HepG2 (cell line): Measurements from ENCODE around the gene APC2. TPM values are rescaled to one million over a fixed set of nuclear protein-coding genes. Genes with fewer than 3 reads are reported as not detected.
A peak's percentile ranks its signal among the peaks of the same experiment; 100 is the strongest.

Experiments used
- ARID2 ChIP-seq: sonication (generic); formaldehyde crosslinking; IDR thresholded peaks from 2 replicates; pipeline ENCODE4 v1.8.1; 2022; ENCODE audit warnings: mild to moderate bottlenecking, missing genetic modification reagents, borderline replicate concordance
- GABPB1 ChIP-seq: IDR thresholded peaks from 2 replicates; pipeline ENCODE4 v1.6.1; 2016; ENCODE audit warnings: mild to moderate bottlenecking, missing genetic modification reagents, moderate library complexity, missing compliant biosample characterization
- HDAC1 ChIP-seq: sonication (generic); formaldehyde crosslinking; IDR thresholded peaks from 2 replicates; pipeline ENCODE4 v1.5.1; 2020; ENCODE audit warnings: mild to moderate bottlenecking, missing genetic modification reagents
- HNRNPH1 ChIP-seq: fragments of 200-400 bp; formaldehyde crosslinking; optimal IDR thresholded peaks from 2 replicates; pipeline ENCODE3; 2017; ENCODE audit warnings: mild to moderate bottlenecking, low read depth, low read length
- HNRNPL ChIP-seq: fragments of 200-400 bp; formaldehyde crosslinking; IDR thresholded peaks from 2 replicates; pipeline ENCODE4 v1.6.1; 2017; ENCODE audit warnings: mild to moderate bottlenecking, low read depth, low read length
- KLF6 ChIP-seq: IDR thresholded peaks from 2 replicates; pipeline ENCODE4 v1.8.0; 2016; ENCODE audit warnings: missing biosample characterization, missing genetic modification reagents
- MTF1 ChIP-seq: sonication (generic); formaldehyde crosslinking; IDR thresholded peaks from 2 replicates; pipeline ENCODE4 v1.5.0; 2020; ENCODE audit warnings: missing genetic modification reagents
- SMARCE1 ChIP-seq: fragments of 450-650 bp; IDR thresholded peaks from 2 replicates; pipeline ENCODE4 v1.6.1; 2017; ENCODE audit warnings: borderline replicate concordance
- SP4 ChIP-seq: sonication (generic); formaldehyde crosslinking; IDR thresholded peaks from 2 replicates; pipeline ENCODE4 v1.8.1; 2023; ENCODE audit warnings: mild to moderate bottlenecking, missing genetic modification reagents
- ZFP62 ChIP-seq: sonication (generic); formaldehyde crosslinking; IDR thresholded peaks from 2 replicates; pipeline ENCODE4 v1.4.0; 2020; ENCODE audit warnings: missing genetic modification reagents
- ZNF292 ChIP-seq: sonication (generic); formaldehyde crosslinking; IDR thresholded peaks from 2 replicates; pipeline ENCODE4 v1.8.1; 2022; ENCODE audit warnings: mild to moderate bottlenecking, low read depth, missing genetic modification reagents, borderline replicate concordance
- ZNF430 ChIP-seq: sonication (generic); formaldehyde crosslinking; IDR thresholded peaks from 2 replicates; pipeline ENCODE4 v1.9.0; 2021; ENCODE audit warnings: mild to moderate bottlenecking, missing genetic modification reagents
- ZNF749 ChIP-seq: sonication (generic); formaldehyde crosslinking; IDR thresholded peaks from 2 replicates; pipeline ENCODE4 v1.8.0; 2022; ENCODE audit warnings: mild to moderate bottlenecking, missing genetic modification reagents, moderate library complexity, borderline replicate concordance
- ZNF775 ChIP-seq: sonication (generic); formaldehyde crosslinking; IDR thresholded peaks from 2 replicates; pipeline ENCODE4 v1.4.0; 2020; ENCODE audit warnings: missing genetic modification reagents, mild to moderate bottlenecking, moderate library complexity, borderline replicate concordance
- ZSCAN25 ChIP-seq: sonication (generic); formaldehyde crosslinking; IDR thresholded peaks from 2 replicates; pipeline ENCODE4 v1.8.0; 2022; ENCODE audit warnings: mild to moderate bottlenecking, missing genetic modification reagents
- polyA plus RNA-seq, 8 experiments: library from polyadenylated mRNA; depleted of rRNA in 3 of 8; stranded (reverse) in 7 of 8; unstranded in 1 of 8; fragments of >200 nt; fragmentation: Illumina TruSeq in 4 of 8; extraction: Trizol in 4 of 8; gene quantifications; 2 replicates each; pipeline versions ENCODE4 v1.2.1 to v1.2.3, GENCODE V29; 2011 to 2016; ENCODE audit warnings: low read depth in 4 of 8, missing spikeins in 1 of 8, mixed read lengths in 1 of 8; ENCODE audit not compliant: insufficient read depth in 1 of 8
- total RNA-seq, 5 experiments: library from RNA; depleted of rRNA; stranded (reverse); fragments of >200 nt; fragmentation: Illumina TruSeq; extraction: Trizol; gene quantifications; 2 replicates each; pipeline ENCODE4 v1.2.3, GENCODE V29; 2016; ENCODE audit warnings: low read depth in 1 of 5
- TF ChIP-seq, protein P1 (sequence below): sonication (generic); formaldehyde crosslinking; IDR thresholded peaks from 2 replicates; pipeline ENCODE4 v1.5.1; 2020; ENCODE audit warnings: mild to moderate bottlenecking, missing genetic modification reagents, moderate library complexity
- TF ChIP-seq, protein P2 (sequence below): sonication (generic); formaldehyde crosslinking; IDR thresholded peaks from 2 replicates; pipeline ENCODE4 v1.8.0; 2022; ENCODE audit warnings: low read depth, missing genetic modification reagents
- TF ChIP-seq, protein P3 (sequence below), 2 experiments: IDR thresholded peaks; 2 replicates each; pipeline ENCODE4 v1.6.1; 2011 to 2012; ENCODE audit warnings: low read length in 2 of 2, borderline replicate concordance in 1 of 2, low read depth in 1 of 2, mild to moderate bottlenecking in 1 of 2, moderate library complexity in 1 of 2
- TF ChIP-seq, protein P4 (sequence below): sonication (generic); formaldehyde crosslinking; IDR thresholded peaks from 2 replicates; pipeline ENCODE4 v1.5.0; 2020; ENCODE audit warnings: missing genetic modification reagents

APC2 gene
- total and polyA plus RNA-seq, 2 of the 13 experiments (the other 11 are each of a cell fraction or from before 2014, with no cell fraction given), result 0.08 to 0.22 TPM

DNA sequence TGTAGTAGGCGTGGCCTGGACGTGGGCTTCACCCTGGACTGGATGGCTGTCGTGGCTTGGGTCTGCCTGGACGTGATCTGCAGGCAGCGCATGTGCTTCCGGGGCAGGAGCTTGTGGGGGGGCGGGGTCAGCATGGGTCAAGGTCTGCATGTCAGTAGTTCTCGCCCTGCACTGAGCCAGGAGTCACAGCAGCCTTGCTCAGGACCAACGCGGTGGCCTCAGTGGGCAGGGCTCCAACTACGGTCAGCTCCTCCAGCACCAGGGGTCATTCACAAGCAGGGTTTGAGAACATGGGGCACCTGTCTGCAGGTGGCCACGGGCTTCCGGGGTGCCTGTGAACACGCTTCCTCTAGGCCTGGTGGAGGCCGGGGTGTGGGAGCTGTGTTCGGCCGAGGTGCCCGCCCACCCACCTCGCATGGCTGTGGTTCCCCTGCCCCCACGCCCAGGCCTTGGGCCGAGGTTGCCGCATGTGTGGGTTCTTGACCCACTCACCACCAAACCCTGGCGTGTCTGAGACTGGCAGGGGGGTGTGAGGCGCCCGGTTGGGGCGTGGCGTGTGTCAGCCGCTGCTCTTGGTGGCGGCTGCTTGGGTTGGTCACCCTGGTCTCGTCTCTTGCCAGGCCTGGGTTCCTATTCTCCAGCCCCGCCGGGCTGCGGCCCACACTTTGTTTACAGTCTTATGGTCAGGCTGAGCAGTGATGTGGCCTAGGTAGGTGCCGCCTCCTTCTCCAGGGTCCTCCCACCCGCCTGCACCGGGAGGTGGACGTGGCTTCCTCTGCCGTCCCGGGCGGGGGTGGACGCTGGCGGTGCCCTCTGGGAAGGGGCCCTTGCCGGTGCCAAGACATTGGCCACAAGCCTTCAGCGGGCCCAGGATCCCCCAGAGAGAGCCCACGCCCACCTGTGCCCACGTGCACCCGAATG, 16.5 kb upstream of the APC2 start (continued):
- TF ChIP-seq ZFP62 (no peak), ZSCAN25 (CRISPR knock-in tag) (no peak), KLF6 (CRISPR knock-in tag) (no peak), MTF1 (CRISPR knock-in tag) (no peak), HNRNPL (0 out of 2 replicates have a peak, but pooled peaks have one; percentile 26), ZNF749 (CRISPR knock-in tag) (no peak), HDAC1 (CRISPR knock-in tag) (no peak), ZNF292 (CRISPR knock-in tag) (no peak), ARID2 (CRISPR knock-in tag) (no peak), SMARCE1 (no peak), HNRNPH1 (no peak), GABPB1 (CRISPR knock-in tag) (peak; percentile 54; the same call in 1 of the 2 replicates), ZNF775 (CRISPR knock-in tag) (no peak), SP4 (CRISPR knock-in tag) (no peak), ZNF430 (CRISPR knock-in tag) (no peak)
- TF ChIP-seq, protein P1, sequence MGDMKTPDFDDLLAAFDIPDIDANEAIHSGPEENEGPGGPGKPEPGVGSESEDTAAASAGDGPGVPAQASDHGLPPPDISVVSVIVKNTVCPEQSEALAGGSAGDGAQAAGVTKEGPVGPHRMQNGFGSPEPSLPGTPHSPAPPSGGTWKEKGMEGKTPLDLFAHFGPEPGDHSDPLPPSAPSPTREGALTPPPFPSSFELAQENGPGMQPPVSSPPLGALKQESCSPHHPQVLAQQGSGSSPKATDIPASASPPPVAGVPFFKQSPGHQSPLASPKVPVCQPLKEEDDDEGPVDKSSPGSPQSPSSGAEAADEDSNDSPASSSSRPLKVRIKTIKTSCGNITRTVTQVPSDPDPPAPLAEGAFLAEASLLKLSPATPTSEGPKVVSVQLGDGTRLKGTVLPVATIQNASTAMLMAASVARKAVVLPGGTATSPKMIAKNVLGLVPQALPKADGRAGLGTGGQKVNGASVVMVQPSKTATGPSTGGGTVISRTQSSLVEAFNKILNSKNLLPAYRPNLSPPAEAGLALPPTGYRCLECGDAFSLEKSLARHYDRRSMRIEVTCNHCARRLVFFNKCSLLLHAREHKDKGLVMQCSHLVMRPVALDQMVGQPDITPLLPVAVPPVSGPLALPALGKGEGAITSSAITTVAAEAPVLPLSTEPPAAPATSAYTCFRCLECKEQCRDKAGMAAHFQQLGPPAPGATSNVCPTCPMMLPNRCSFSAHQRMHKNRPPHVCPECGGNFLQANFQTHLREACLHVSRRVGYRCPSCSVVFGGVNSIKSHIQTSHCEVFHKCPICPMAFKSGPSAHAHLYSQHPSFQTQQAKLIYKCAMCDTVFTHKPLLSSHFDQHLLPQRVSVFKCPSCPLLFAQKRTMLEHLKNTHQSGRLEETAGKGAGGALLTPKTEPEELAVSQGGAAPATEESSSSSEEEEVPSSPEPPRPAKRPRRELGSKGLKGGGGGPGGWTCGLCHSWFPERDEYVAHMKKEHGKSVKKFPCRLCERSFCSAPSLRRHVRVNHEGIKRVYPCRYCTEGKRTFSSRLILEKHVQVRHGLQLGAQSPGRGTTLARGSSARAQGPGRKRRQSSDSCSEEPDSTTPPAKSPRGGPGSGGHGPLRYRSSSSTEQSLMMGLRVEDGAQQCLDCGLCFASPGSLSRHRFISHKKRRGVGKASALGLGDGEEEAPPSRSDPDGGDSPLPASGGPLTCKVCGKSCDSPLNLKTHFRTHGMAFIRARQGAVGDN, result peak; percentile 69
- TF ChIP-seq, protein P2, sequence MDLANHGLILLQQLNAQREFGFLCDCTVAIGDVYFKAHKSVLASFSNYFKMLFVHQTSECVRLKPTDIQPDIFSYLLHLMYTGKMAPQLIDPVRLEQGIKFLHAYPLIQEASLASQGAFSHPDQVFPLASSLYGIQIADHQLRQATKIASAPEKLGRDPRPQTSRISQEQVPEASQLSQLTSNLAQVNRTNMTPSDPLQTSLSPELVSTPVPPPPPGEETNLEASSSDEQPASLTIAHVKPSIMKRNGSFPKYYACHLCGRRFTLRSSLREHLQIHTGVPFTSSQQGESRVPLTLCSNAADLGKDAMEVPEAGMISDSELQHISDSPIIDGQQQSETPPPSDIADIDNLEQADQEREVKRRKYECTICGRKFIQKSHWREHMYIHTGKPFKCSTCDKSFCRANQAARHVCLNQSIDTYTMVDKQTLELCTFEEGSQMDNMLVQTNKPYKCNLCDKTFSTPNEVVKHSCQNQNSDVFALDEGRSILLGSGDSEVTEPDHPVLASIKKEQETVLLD, result no peak
- TF ChIP-seq, protein P3, sequence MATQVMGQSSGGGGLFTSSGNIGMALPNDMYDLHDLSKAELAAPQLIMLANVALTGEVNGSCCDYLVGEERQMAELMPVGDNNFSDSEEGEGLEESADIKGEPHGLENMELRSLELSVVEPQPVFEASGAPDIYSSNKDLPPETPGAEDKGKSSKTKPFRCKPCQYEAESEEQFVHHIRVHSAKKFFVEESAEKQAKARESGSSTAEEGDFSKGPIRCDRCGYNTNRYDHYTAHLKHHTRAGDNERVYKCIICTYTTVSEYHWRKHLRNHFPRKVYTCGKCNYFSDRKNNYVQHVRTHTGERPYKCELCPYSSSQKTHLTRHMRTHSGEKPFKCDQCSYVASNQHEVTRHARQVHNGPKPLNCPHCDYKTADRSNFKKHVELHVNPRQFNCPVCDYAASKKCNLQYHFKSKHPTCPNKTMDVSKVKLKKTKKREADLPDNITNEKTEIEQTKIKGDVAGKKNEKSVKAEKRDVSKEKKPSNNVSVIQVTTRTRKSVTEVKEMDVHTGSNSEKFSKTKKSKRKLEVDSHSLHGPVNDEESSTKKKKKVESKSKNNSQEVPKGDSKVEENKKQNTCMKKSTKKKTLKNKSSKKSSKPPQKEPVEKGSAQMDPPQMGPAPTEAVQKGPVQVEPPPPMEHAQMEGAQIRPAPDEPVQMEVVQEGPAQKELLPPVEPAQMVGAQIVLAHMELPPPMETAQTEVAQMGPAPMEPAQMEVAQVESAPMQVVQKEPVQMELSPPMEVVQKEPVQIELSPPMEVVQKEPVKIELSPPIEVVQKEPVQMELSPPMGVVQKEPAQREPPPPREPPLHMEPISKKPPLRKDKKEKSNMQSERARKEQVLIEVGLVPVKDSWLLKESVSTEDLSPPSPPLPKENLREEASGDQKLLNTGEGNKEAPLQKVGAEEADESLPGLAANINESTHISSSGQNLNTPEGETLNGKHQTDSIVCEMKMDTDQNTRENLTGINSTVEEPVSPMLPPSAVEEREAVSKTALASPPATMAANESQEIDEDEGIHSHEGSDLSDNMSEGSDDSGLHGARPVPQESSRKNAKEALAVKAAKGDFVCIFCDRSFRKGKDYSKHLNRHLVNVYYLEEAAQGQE (IDR thresholded peaks at IDR 0.05; ENCODE audit: borderline replicate concordance in 1 of 2, low read depth in 1 of 2, low read length in 2 of 2), result no peak
- TF ChIP-seq, protein P4, sequence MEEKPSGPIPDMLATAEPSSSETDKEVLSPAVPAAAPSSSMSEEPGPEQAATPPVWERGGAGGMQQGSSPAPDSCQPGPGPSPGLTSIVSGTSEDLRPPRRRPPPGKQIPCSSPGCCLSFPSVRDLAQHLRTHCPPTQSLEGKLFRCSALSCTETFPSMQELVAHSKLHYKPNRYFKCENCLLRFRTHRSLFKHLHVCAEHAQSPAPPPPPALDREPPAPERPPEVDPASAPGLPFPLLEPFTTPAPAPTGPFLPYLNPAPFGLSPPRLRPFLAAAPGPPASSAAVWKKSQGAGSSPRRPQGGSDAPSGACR, result no peak
